IMR-90 (cell line): ENCODE data around the gene ZNF627. TPM values are rescaled to one million over a fixed set of nuclear protein-coding genes. Genes with fewer than 3 reads are reported as not detected.
"Not testable (repeated sequence)": the region's sequence is repeated elsewhere in the genome, so short reads cannot be mapped to it uniquely, and the experiment has no call there.

Source experiments
- ATAC-seq: fragments of 200-7000 bp; cut with Tn5 transposase; 2 replicates; pipeline ENCODE4 v1.9.1; 2020; ENCODE audit warnings: low read depth, mild to moderate bottlenecking, moderate library complexity
- BruUV-seq: library from RNA; stranded (reverse); fragments of 400-500 nt; replicated peaks from 2 replicates; lab custom pipeline; 2021; lab: Mats Ljungman, UMichigan
- CTCF ChIA-PET: fragments of 300-600 bp; formaldehyde crosslinking; extraction: SDS; loops from one replicate; lab custom pipeline; 2021; ENCODE audit warnings: antibody characterized with exemption; lab: Yijun Ruan, JAX
- POLR2A ChIA-PET: fragments of 300-600 bp; sonication (Branson Sonifier 250); formaldehyde crosslinking; loops from one replicate; lab custom pipeline; 2022; ENCODE audit warnings: antibody characterized with exemption; ENCODE audit not compliant: unreplicated experiment; lab: Charles Lee
- DNase-seq: peaks from one replicate; pipeline ENCODE4 v3.0.0; 2013
- H2AFZ ChIP-seq: replicated peaks from 2 replicates; pipeline ENCODE3; 2013; ENCODE audit warnings: low read length, mild to moderate bottlenecking; ENCODE audit not compliant: poor library complexity
- H2AK5ac ChIP-seq: 2 replicates; pipeline ENCODE4 v1.6.1; 2013; ENCODE audit warnings: low read depth, low read length, inconsistent platforms
- H2AK9ac ChIP-seq: replicated peaks from 2 replicates; pipeline ENCODE3; 2013; ENCODE audit warnings: mild to moderate bottlenecking, low read depth, low read length, moderate library complexity; ENCODE audit not compliant: poor library complexity
- H2BK120ac ChIP-seq: 2 replicates; pipeline ENCODE4 v1.6.1; 2013; ENCODE audit warnings: low read depth, low read length, inconsistent platforms
- H2BK15ac ChIP-seq: 3 replicates; pipeline ENCODE4 v1.6.1; 2013; ENCODE audit warnings: low read depth, low read length, inconsistent platforms
- H2BK20ac ChIP-seq: 2 replicates; pipeline ENCODE4 v1.6.1; 2013; ENCODE audit warnings: low read depth, mild to moderate bottlenecking, inconsistent platforms, low read length, moderate library complexity
- H2BK5ac ChIP-seq: 2 replicates; pipeline ENCODE4 v1.6.1; 2013; ENCODE audit warnings: mild to moderate bottlenecking, low read depth, low read length, inconsistent platforms; ENCODE audit not compliant: poor library complexity, severe bottlenecking
- H3K14ac ChIP-seq: replicated peaks from 2 replicates; pipeline ENCODE4 v1.6.1; 2013; ENCODE audit warnings: low read depth, low read length, inconsistent platforms
- H3K18ac ChIP-seq: 2 replicates; pipeline ENCODE4 v1.6.1; 2013; ENCODE audit warnings: low read depth, low read length, control low read depth
- H3K23ac ChIP-seq: 2 replicates; pipeline ENCODE4 v1.6.1; 2013; ENCODE audit warnings: low read depth, low read length, inconsistent platforms
- H3K27ac ChIP-seq: 2 replicates; pipeline ENCODE4 v1.5.1; 2013; ENCODE audit warnings: mild to moderate bottlenecking, control low read depth, low read length; ENCODE audit not compliant: insufficient read depth
- H3K27me3 ChIP-seq: 2 replicates; pipeline ENCODE4 v1.6.1; 2013; ENCODE audit warnings: low read length; ENCODE audit not compliant: control insufficient read depth, insufficient read depth
- H3K36me3 ChIP-seq: 2 replicates; pipeline ENCODE4 v1.6.1; 2013; ENCODE audit warnings: low read length, mixed read lengths; ENCODE audit not compliant: control insufficient read depth, insufficient read depth
- H3K4ac ChIP-seq: 2 replicates; pipeline ENCODE4 v1.6.1; 2013; ENCODE audit warnings: low read depth, low read length, inconsistent platforms
- H3K4me1 ChIP-seq: 2 replicates; pipeline ENCODE4 v1.6.1; 2013; ENCODE audit warnings: low read length, mixed read lengths; ENCODE audit not compliant: control insufficient read depth, insufficient read depth
- H3K4me2 ChIP-seq: 2 replicates; pipeline ENCODE4 v1.6.1; 2013; ENCODE audit warnings: low read depth, mild to moderate bottlenecking, control low read depth, low read length, moderate library complexity
- H3K4me3 ChIP-seq: 2 replicates; pipeline ENCODE4 v1.5.1; 2013; ENCODE audit warnings: low read depth, mild to moderate bottlenecking, control low read depth, low read length, moderate library complexity; ENCODE audit not compliant: insufficient read depth
- H3K56ac ChIP-seq: 2 replicates; pipeline ENCODE4 v1.6.1; 2013; ENCODE audit warnings: low read length, inconsistent platforms; ENCODE audit not compliant: insufficient read depth; ENCODE audit errors: extremely low read depth
- H3K79me1 ChIP-seq, 2 experiments: 2 replicates each; pipeline ENCODE4 v1.6.1; 2013; ENCODE audit warnings: low read length in 2 of 2, inconsistent platforms in 1 of 2, low read depth in 1 of 2
- H3K9ac ChIP-seq: 2 replicates; pipeline ENCODE4 v1.6.1; 2013; ENCODE audit warnings: low read depth, low read length, control low read depth
- H3K9me1 ChIP-seq: 2 replicates; pipeline ENCODE4 v1.6.1; 2013; ENCODE audit warnings: low read length, inconsistent platforms; ENCODE audit not compliant: insufficient read depth
- H3K9me3 ChIP-seq: 2 replicates; pipeline ENCODE4 v1.6.1; 2013; ENCODE audit warnings: low read length; ENCODE audit not compliant: control insufficient read depth, insufficient read depth
- H4K20me1 ChIP-seq: 2 replicates; pipeline ENCODE4 v1.6.1; 2013; ENCODE audit warnings: low read length, inconsistent platforms; ENCODE audit not compliant: insufficient read depth
- H4K5ac ChIP-seq: 2 replicates; pipeline ENCODE4 v1.6.1; 2013; ENCODE audit warnings: mild to moderate bottlenecking, low read depth, low read length, control low read depth
- H4K8ac ChIP-seq, 2 experiments: 2 replicates each; pipeline ENCODE4 v1.6.1; 2013; ENCODE audit warnings: low read depth in 2 of 2, low read length in 2 of 2, control low read depth in 1 of 2, inconsistent platforms in 1 of 2
- H4K91ac ChIP-seq: 2 replicates; pipeline ENCODE4 v1.6.1; 2013; ENCODE audit warnings: low read depth, low read length, inconsistent platforms; ENCODE audit not compliant: insufficient read depth
- WGBS, 2 experiments: methylation state at CpG; one replicate each; pipeline versions ENCODE4 v1.1.5 to v1.1.7; 2013; ENCODE audit warnings: missing lambda C conversion rate in 2 of 2; ENCODE audit not compliant: insufficient read length in 1 of 2; ENCODE audit errors: extremely low coverage in 2 of 2; 5-methylcytosine and 5-hydroxymethylcytosine counted together
- dilution Hi-C: fragments of 300-500 bp; cut with HindIII; formaldehyde crosslinking; loops from one replicate; pipeline ENCODE4 v1.14.3; 2018; ENCODE audit warnings: low sequenced_read_pairs; ENCODE audit not compliant: unreplicated experiment
- in situ Hi-C: fragments of 300-500 bp; cut with MboI; formaldehyde crosslinking; loops from 3 replicates; pipeline ENCODE4 v1.14.3; 2019; ENCODE audit warnings: low sequenced_read_pairs, inconsistent platforms, mixed read lengths
- intact Hi-C: fragments of 100-400 bp; cut with micrococcal nuclease; formaldehyde crosslinking; loops from 2 replicates; pipeline ENCODE4 v1.10.0; 2022
- polyA plus RNA-seq, 3 experiments: library from polyadenylated mRNA; depleted of rRNA; stranded (reverse); fragments of >200 nt; gene quantifications; 2 replicates each; pipeline ENCODE4 v1.2.3, GENCODE V29; 2012; ENCODE audit warnings: low replicate concordance in 1 of 3
- total RNA-seq: library from RNA; depleted of rRNA; stranded (reverse); fragments of >200 nt; gene quantifications from 2 replicates; pipeline ENCODE4 v1.2.3, GENCODE V29; 2012

The ZNF627 gene
- total and polyA plus RNA-seq, 2 of the 4 experiments (the other 2 are of a cell fraction) = 6.3 to 34.4 TPM

- H3K9ac ChIP-seq, H3K9me1 ChIP-seq, H3K4me1 ChIP-seq, H3K36me3 ChIP-seq, BruUV-seq, CTCF ChIA-PET, H2BK15ac ChIP-seq, H4K20me1 ChIP-seq, H3K27ac ChIP-seq, ATAC-seq, H2BK20ac ChIP-seq, DNase-seq, H3K23ac ChIP-seq, H2BK5ac ChIP-seq, H4K8ac ChIP-seq, H3K9me3 ChIP-seq, H3K18ac ChIP-seq, H4K5ac ChIP-seq, H2BK120ac ChIP-seq, H3K14ac ChIP-seq, H2AK5ac ChIP-seq, H3K27me3 ChIP-seq, H3K4me2 ChIP-seq, intact Hi-C loops, H3K56ac ChIP-seq, H3K4me3 ChIP-seq, H3K4ac ChIP-seq, H2AFZ ChIP-seq, H2AK9ac ChIP-seq, dilution Hi-C loops, H4K91ac ChIP-seq, in situ Hi-C loops: not testable (repeated sequence)
- WGBS, 2 experiments = no CpG with 5 or more reads among the region's 6 CpGs
- POLR2A ChIA-PET = interaction anchor here (0.5 kb wide), 1 partner anchor 12 kb away, joined by 4 read pairs; no protein-coding TSS in a partner anchor
- H3K79me1 ChIP-seq = peaks cover 0 to 12% of the 10 kb centered on the region in 2 experiments; a peak in 2 of 4 replicates
Observed at GRCh38 chr19:11564082-11564807, 33.0 kb upstream of the ZNF627 start.

GRCh38 chr19:11565649-11565980 lies 31.7 kb upstream of the ZNF627 start:
- H2BK15ac ChIP-seq, H4K8ac ChIP-seq, H3K27ac ChIP-seq, H3K9me1 ChIP-seq, H3K4me3 ChIP-seq, DNase-seq, intact Hi-C loops, H3K9me3 ChIP-seq, H4K91ac ChIP-seq, H2BK120ac ChIP-seq, in situ Hi-C loops, POLR2A ChIA-PET, H3K4ac ChIP-seq, H3K36me3 ChIP-seq, H3K27me3 ChIP-seq, H3K14ac ChIP-seq, dilution Hi-C loops, H3K9ac ChIP-seq, H4K20me1 ChIP-seq, H3K4me1 ChIP-seq, H2AK5ac ChIP-seq, H2AK9ac ChIP-seq, H2AFZ ChIP-seq, H2BK5ac ChIP-seq, H3K23ac ChIP-seq, H2BK20ac ChIP-seq, BruUV-seq, H4K5ac ChIP-seq, H3K79me1 ChIP-seq, H3K4me2 ChIP-seq, H3K18ac ChIP-seq, ATAC-seq, H3K56ac ChIP-seq: not testable (repeated sequence)
- WGBS, 2 experiments = no CpG with 5 or more reads among the region's 5 CpGs
- CTCF ChIA-PET = interaction anchor here (0.6 kb wide), 1 partner anchor 32 kb away, joined by 7 read pairs; no protein-coding TSS in a partner anchor
